ACHN (cell line): ENCODE measurements around the gene PRMT1.

Experiments used
- DNase-seq: peaks from one replicate; pipeline ENCODE4 v3.0.0-alpha.2; 2015
- in situ Hi-C: cut with HindIII; loops from 2 replicates; pipeline ENCODE4 v1.10.0; 2017; ENCODE audit warnings: low sequenced_read_pairs, low pct_ligation_motif_present, low pct_unique_long_range_greater_than_20kb

Gene PRMT1

GRCh38 chr19:49645995-49646394 is 31.1 kb upstream of the PRMT1 start:
- in situ Hi-C loops = no loop called here
- no peak for DNase-seq

GRCh38 chr19:49646586-49646985 is 30.5 kb upstream of the PRMT1 start:
- in situ Hi-C loops = no loop called here
- DNase-seq = no peak

GRCh38 chr19:49651029-49651819 is 25.8 kb upstream of the PRMT1 start:
- in situ Hi-C loops = no loop called here
- DNase-seq = no peak

GRCh38 chr19:49651820-49652550 is 25.1 kb upstream of the PRMT1 start:
- no peak for DNase-seq

GRCh38 chr19:49652551-49653465 is 24.3 kb upstream of the PRMT1 start:
- DNase-seq = no peak
- in situ Hi-C loops = no loop called here

More at GRCh38 chr19:49651820-49652550, 25.1 kb upstream of the PRMT1 start:
- in situ Hi-C loops = no loop called here

GRCh38 chr19:49653466-49653806 is 23.6 kb upstream of the PRMT1 start:
- DNase-seq = no peak
- in situ Hi-C loops = no loop called here

- DNase-seq = no peak
- in situ Hi-C loops = no loop called here
These were observed 22.5 kb upstream of the PRMT1 start for GRCh38 chr19:49654581-49654980.

GRCh38 chr19:49655570-49656455 is 21.3 kb upstream of the PRMT1 start:
- in situ Hi-C loops = no loop called here
- no peak for DNase-seq

GRCh38 chr19:49656456-49657109 is 20.5 kb upstream of the PRMT1 start:
- in situ Hi-C loops = no loop called here
- no peak for DNase-seq

GRCh38 chr19:49657493-49658138 is 19.5 kb upstream of the PRMT1 start:
- DNase-seq = no peak
- in situ Hi-C loops = no loop called here

- in situ Hi-C loops = no loop called here
- no peak for DNase-seq
These were observed 18.9 kb upstream of the PRMT1 start for GRCh38 chr19:49658139-49658517.

GRCh38 chr19:49658566-49659442 is 18.3 kb upstream of the PRMT1 start:
- in situ Hi-C loops = no loop called here
- DNase-seq = no peak

- in situ Hi-C loops = no loop called here
- DNase-seq = no peak
These were observed 16.6 kb upstream of the PRMT1 start for GRCh38 chr19:49660338-49660961.

- in situ Hi-C loops = no loop called here
- no peak for DNase-seq
These were observed 15.1 kb upstream of the PRMT1 start for GRCh38 chr19:49662011-49662410.

GRCh38 chr19:49663224-49663623 is 13.8 kb upstream of the PRMT1 start:
- in situ Hi-C loops = no loop called here
- DNase-seq = no peak
